Astrocyte (in vitro differentiated cells and primary cell): ENCODE data around the gene NAMPT.

Source experiments
- EZH2 ChIP-seq: IDR thresholded peaks from 2 replicates; pipeline ENCODE4 v1.6.1; 2012; ENCODE audit warnings: mild to moderate bottlenecking, low read length, inconsistent platforms; ENCODE audit not compliant: insufficient read depth
- TF ChIP-seq, protein P1 (sequence below): IDR thresholded peaks from 2 replicates; pipeline ENCODE4 v1.5.1; 2011; ENCODE audit warnings: low read depth, mild to moderate bottlenecking, inconsistent platforms, low read length, moderate library complexity; ENCODE audit not compliant: insufficient read depth

DNA sequence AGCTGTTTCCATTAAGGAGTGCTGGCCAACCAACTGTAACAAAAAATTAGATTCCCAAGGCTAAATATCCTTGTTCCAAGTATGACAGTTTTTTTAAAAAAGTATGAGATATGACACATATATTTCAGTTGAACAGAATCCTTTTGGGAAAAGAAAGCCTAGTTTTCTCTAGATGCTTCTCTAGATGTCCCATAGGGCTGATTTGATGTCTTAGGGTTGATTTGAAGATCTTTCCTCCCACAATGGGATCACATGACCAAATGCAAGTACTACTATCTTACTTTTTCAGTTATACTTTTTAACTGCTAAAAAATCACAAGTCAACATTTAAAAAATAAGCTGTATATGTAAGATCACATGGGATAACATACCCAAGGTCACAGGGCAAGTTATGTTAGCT is 3.7 kb downstream of the NAMPT start:
- TF ChIP-seq, protein P1, sequence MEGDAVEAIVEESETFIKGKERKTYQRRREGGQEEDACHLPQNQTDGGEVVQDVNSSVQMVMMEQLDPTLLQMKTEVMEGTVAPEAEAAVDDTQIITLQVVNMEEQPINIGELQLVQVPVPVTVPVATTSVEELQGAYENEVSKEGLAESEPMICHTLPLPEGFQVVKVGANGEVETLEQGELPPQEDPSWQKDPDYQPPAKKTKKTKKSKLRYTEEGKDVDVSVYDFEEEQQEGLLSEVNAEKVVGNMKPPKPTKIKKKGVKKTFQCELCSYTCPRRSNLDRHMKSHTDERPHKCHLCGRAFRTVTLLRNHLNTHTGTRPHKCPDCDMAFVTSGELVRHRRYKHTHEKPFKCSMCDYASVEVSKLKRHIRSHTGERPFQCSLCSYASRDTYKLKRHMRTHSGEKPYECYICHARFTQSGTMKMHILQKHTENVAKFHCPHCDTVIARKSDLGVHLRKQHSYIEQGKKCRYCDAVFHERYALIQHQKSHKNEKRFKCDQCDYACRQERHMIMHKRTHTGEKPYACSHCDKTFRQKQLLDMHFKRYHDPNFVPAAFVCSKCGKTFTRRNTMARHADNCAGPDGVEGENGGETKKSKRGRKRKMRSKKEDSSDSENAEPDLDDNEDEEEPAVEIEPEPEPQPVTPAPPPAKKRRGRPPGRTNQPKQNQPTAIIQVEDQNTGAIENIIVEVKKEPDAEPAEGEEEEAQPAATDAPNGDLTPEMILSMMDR: no peak
- TF ChIP-seq EZH2: no peak
